ENCODE data around the gene ADARB1. TPM values are rescaled to one million over a fixed set of nuclear protein-coding genes. Genes with fewer than 3 reads are reported as not detected.

ADARB1 gene
- total and polyA plus RNA-seq, 2 experiments from 2014 or later: 16.0 to 17.3 TPM

GRCh38 chr21:45179568-45180245 is 105.3 kb downstream of the ADARB1 start:
- Histone ChIP-seq H3K9me2 (replicated peaks; ENCODE audit: insufficient read depth) (no peaks in the 10 kb centered on the region), H3K27me3 (no peaks in the 10 kb centered on the region), H2AFZ (no peak overlapping the region), H3K36me3 (replicated peaks; ENCODE audit: insufficient read depth, low read depth) (no peaks in the 10 kb centered on the region), H3K79me2 (no peaks in the 10 kb centered on the region), H3K27ac (no peak overlapping the region), H3K4me2 (no peak overlapping the region), H4K20me1 (ENCODE audit: insufficient read depth, poor library complexity, severe bottlenecking) (no peaks in the 10 kb centered on the region), H3K4me3 (no peak overlapping the region), H3K9me3 (ENCODE audit: low read depth) (no peaks in the 10 kb centered on the region), H3K4me1 (ENCODE audit: insufficient read depth) (no peaks in the 10 kb centered on the region)
- no peak for DNase-seq (ENCODE audit: low spot score)
- WGBS (ENCODE audit: low lambda C conversion rate, missing lambda C conversion rate): 93% methylated on average over 20 of the region's 20 CpGs
- TF ChIP-seq EZH2phosphoT487 (IDR thresholded peaks at IDR 0.05; ENCODE audit: low read depth, severe bottlenecking, unreplicated experiment) (no peak), EZH2 (IDR thresholded peaks at IDR 0.05; ENCODE audit: borderline replicate concordance) (no peak)
- TF ChIP-seq, protein P1, sequence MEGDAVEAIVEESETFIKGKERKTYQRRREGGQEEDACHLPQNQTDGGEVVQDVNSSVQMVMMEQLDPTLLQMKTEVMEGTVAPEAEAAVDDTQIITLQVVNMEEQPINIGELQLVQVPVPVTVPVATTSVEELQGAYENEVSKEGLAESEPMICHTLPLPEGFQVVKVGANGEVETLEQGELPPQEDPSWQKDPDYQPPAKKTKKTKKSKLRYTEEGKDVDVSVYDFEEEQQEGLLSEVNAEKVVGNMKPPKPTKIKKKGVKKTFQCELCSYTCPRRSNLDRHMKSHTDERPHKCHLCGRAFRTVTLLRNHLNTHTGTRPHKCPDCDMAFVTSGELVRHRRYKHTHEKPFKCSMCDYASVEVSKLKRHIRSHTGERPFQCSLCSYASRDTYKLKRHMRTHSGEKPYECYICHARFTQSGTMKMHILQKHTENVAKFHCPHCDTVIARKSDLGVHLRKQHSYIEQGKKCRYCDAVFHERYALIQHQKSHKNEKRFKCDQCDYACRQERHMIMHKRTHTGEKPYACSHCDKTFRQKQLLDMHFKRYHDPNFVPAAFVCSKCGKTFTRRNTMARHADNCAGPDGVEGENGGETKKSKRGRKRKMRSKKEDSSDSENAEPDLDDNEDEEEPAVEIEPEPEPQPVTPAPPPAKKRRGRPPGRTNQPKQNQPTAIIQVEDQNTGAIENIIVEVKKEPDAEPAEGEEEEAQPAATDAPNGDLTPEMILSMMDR (IDR thresholded peaks at IDR 0.05; ENCODE audit: poor library complexity): no peak

- Histone ChIP-seq H3K9me2 (replicated peaks; ENCODE audit: insufficient read depth) (no peaks in the 10 kb centered on the region), H3K4me2 (no peak overlapping the region), H3K79me2 (no peaks in the 10 kb centered on the region), H3K27me3 (no peaks in the 10 kb centered on the region), H4K20me1 (ENCODE audit: insufficient read depth, poor library complexity, severe bottlenecking) (no peaks in the 10 kb centered on the region), H2AFZ (no peak overlapping the region), H3K4me3 (no peak overlapping the region), H3K36me3 (replicated peaks; ENCODE audit: insufficient read depth, low read depth) (no peaks in the 10 kb centered on the region), H3K27ac (no peak overlapping the region), H3K9me3 (ENCODE audit: low read depth) (no peaks in the 10 kb centered on the region), H3K4me1 (ENCODE audit: insufficient read depth) (no peaks in the 10 kb centered on the region)
- no peak for DNase-seq (ENCODE audit: low spot score)
- TF ChIP-seq EZH2 (IDR thresholded peaks at IDR 0.05; ENCODE audit: borderline replicate concordance) (no peak), EZH2phosphoT487 (IDR thresholded peaks at IDR 0.05; ENCODE audit: low read depth, severe bottlenecking, unreplicated experiment) (no peak)
- TF ChIP-seq, protein P1 (IDR thresholded peaks at IDR 0.05; ENCODE audit: poor library complexity): no peak
- WGBS (ENCODE audit: low lambda C conversion rate, missing lambda C conversion rate): 85% methylated on average over 11 of the region's 11 CpGs
Observed at GRCh38 chr21:45180246-45180599, 105.8 kb downstream of the ADARB1 start.

DNA sequence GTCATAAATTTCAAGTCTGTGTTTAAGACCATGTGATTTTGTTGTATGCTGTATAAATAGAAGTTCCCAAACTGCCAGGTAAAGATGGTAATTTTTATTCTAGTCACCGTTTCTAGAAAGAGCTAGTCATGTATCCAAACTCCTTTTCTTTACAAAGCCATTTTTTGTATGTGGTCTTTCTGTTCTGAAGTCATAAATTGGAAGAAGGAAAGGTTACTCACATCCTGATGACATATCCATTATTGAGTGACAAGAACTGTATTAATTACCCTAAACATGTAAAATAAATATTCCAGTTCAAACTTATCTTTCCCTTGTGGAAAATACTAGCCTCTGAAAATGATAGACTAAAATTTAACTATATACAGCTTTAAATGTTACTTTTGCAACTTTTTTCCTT is 108.6 kb downstream of the ADARB1 start:
- Histone ChIP-seq H3K27me3 (no peaks in the 10 kb centered on the region), H2AFZ (no peak overlapping the region), H3K27ac (no peak overlapping the region), H3K4me3 (no peak overlapping the region), H3K79me2 (no peaks in the 10 kb centered on the region), H3K9me3 (ENCODE audit: low read depth) (peaks cover 22% of the 10 kb centered on the region), H3K36me3 (replicated peaks; ENCODE audit: insufficient read depth, low read depth) (no peaks in the 10 kb centered on the region), H4K20me1 (ENCODE audit: insufficient read depth, poor library complexity, severe bottlenecking) (no peaks in the 10 kb centered on the region), H3K4me2 (no peak overlapping the region), H3K9me2 (replicated peaks; ENCODE audit: insufficient read depth) (no peaks in the 10 kb centered on the region), H3K4me1 (ENCODE audit: insufficient read depth) (no peaks in the 10 kb centered on the region)
- no peak for TF ChIP-seq EZH2phosphoT487 (IDR thresholded peaks at IDR 0.05; ENCODE audit: low read depth, severe bottlenecking, unreplicated experiment)
- TF ChIP-seq, protein P1 (IDR thresholded peaks at IDR 0.05; ENCODE audit: poor library complexity): no peak
- TF ChIP-seq EZH2 (IDR thresholded peaks at IDR 0.05; ENCODE audit: borderline replicate concordance): no peak
- 85% methylated on average over 1 of the region's 1 CpG for WGBS (ENCODE audit: low lambda C conversion rate, missing lambda C conversion rate)
- DNase-seq (ENCODE audit: low spot score): no peak
